HEK293T (cell line): ENCODE measurements around the gene SLC25A48.

ENCODE experiments used
- CTCF ChIA-PET: fragments of 350-600 bp; formaldehyde crosslinking; extraction: SDS; loops from one replicate; lab custom pipeline; 2021; ENCODE audit warnings: antibody characterized with exemption, inconsistent platforms; lab: Yijun Ruan, JAX
- POLR2A ChIA-PET: fragments of 350-600 bp; formaldehyde crosslinking; extraction: SDS; loops from one replicate; lab custom pipeline; 2020; ENCODE audit warnings: antibody characterized with exemption, inconsistent platforms; lab: Yijun Ruan, JAX
- DNase-seq: peaks from one replicate; pipeline ENCODE4 v3.0.0; 2012; ENCODE audit warnings: mixed read lengths; ENCODE audit errors: extremely low spot score
- ARNT ChIP-seq: fragments of 450-650 bp; IDR thresholded peaks from 2 replicates; pipeline ENCODE4 v1.6.1; 2017; ENCODE audit warnings: mild to moderate bottlenecking
- BHLHE40 ChIP-seq: fragments of 450-650 bp; IDR thresholded peaks from 2 replicates; pipeline ENCODE4 v1.6.1; 2016; ENCODE audit warnings: mild to moderate bottlenecking, moderate library complexity, borderline replicate concordance
- CTBP1 ChIP-seq: fragments of 450-650 bp; IDR thresholded peaks from 2 replicates; pipeline ENCODE4 v1.6.1; 2016; ENCODE audit warnings: borderline replicate concordance
- ELF4 ChIP-seq: fragments of 450-650 bp; IDR thresholded peaks from 2 replicates; pipeline ENCODE4 v1.6.1; 2017; ENCODE audit warnings: antibody characterized with exemption
- FOXA1 ChIP-seq: fragments of 450-650 bp; IDR thresholded peaks from 2 replicates; pipeline ENCODE4 v1.6.1; 2016; ENCODE audit warnings: mild to moderate bottlenecking
- FOXK2 ChIP-seq: fragments of 450-650 bp; IDR thresholded peaks from 2 replicates; pipeline ENCODE4 v1.6.1; 2016; ENCODE audit warnings: mild to moderate bottlenecking
- FOXM1 ChIP-seq: fragments of 450-650 bp; IDR thresholded peaks from 2 replicates; pipeline ENCODE4 v1.6.1; 2017; ENCODE audit warnings: mild to moderate bottlenecking, borderline replicate concordance
- HDGF ChIP-seq: fragments of 450-650 bp; IDR thresholded peaks from 2 replicates; pipeline ENCODE4 v1.6.1; 2017; ENCODE audit warnings: antibody characterized with exemption, borderline replicate concordance
- L3MBTL2 ChIP-seq: fragments of 450-650 bp; conservative IDR thresholded peaks from 2 replicates; pipeline ENCODE4 v1.6.1; 2016; ENCODE audit warnings: mild to moderate bottlenecking
- LEF1 ChIP-seq: fragments of 450-650 bp; IDR thresholded peaks from 2 replicates; pipeline ENCODE4 v1.6.1; 2017; ENCODE audit warnings: mild to moderate bottlenecking, borderline replicate concordance
- NFRKB ChIP-seq: fragments of 450-650 bp; IDR thresholded peaks from 2 replicates; pipeline ENCODE4 v1.6.1; 2016; ENCODE audit warnings: mild to moderate bottlenecking, moderate library complexity
- SP1 ChIP-seq: fragments of 450-650 bp; IDR thresholded peaks from 2 replicates; pipeline ENCODE4 v1.6.1; 2017
- SUZ12 ChIP-seq: fragments of 450-650 bp; IDR thresholded peaks from 2 replicates; pipeline ENCODE4 v1.6.1; 2016; ENCODE audit warnings: mild to moderate bottlenecking
- TARDBP ChIP-seq: fragments of 450-650 bp; IDR thresholded peaks from 2 replicates; pipeline ENCODE4 v1.6.1; 2016
- ZNF384 ChIP-seq: fragments of 450-650 bp; IDR thresholded peaks from 2 replicates; pipeline ENCODE4 v1.6.1; 2016
- TF ChIP-seq, protein P1 (sequence below): fragments of 450-650 bp; IDR thresholded peaks from 2 replicates; pipeline ENCODE4 v1.6.1; 2016

SLC25A48 gene

DNA sequence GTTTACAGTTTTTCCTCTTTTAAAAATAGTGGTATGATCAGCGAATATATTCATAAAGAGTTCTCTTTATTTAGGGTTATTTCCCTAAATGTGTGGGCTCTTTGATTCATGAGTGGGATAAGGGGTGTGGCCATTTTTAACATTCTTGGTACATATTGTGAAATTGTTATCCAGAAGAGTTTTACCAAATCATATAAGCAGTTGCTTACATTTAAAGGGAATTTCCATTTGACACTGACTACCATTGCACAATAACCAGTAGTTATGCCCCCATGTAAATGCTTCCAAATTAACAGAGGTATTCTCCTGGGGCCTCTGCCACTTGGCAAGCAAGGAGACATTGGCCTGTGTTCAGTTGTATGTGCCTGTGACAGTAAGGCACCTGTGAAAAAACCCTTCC lies 27.2 kb downstream of the SLC25A48 start:
- no peak for TF ChIP-seq SUZ12
- no peak for TF ChIP-seq SP1
- TF ChIP-seq FOXA1: no peak
- no peak for TF ChIP-seq FOXK2
- no peak for TF ChIP-seq FOXM1
- no peak for TF ChIP-seq HDGF
- ChIA-PET POLR2A (no interaction called here), CTCF (interaction anchor here (0.6 kb wide), 1 partner anchor 301 kb away, joined by 6 read pairs; no protein-coding TSS in a partner anchor)
- DNase-seq: no peak

DNA sequence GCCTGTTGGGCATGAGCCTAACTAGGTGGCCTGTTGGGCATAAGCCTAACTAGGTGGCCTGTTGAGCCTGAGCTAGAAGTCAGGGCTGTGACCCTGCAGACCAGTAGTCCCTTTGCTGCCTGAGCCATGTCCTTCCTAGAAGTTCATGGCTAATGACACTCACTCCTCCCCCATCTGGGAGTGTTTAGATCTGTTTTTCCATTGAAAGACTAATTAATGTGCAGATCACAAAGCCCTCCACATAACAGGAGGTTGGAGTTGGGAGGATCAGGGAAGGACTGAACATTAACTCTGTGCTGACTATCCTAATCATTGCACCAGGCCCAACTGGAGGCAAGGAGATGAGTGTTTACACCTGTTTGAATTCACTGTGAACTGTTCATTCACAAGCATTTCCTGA lies 27.6 kb downstream of the SLC25A48 start:
- POLR2A ChIA-PET: no interaction called here
- DNase-seq: no peak
- TF ChIP-seq LEF1 (no peak), TARDBP (no peak), SP1 (no peak), FOXA1 (no peak), SUZ12 (no peak), ARNT (no peak), NFRKB (no peak)
- TF ChIP-seq, protein P1, sequence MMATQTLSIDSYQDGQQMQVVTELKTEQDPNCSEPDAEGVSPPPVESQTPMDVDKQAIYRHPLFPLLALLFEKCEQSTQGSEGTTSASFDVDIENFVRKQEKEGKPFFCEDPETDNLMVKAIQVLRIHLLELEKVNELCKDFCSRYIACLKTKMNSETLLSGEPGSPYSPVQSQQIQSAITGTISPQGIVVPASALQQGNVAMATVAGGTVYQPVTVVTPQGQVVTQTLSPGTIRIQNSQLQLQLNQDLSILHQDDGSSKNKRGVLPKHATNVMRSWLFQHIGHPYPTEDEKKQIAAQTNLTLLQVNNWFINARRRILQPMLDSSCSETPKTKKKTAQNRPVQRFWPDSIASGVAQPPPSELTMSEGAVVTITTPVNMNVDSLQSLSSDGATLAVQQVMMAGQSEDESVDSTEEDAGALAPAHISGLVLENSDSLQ: no peak
- CTCF ChIA-PET: no interaction called here

DNA sequence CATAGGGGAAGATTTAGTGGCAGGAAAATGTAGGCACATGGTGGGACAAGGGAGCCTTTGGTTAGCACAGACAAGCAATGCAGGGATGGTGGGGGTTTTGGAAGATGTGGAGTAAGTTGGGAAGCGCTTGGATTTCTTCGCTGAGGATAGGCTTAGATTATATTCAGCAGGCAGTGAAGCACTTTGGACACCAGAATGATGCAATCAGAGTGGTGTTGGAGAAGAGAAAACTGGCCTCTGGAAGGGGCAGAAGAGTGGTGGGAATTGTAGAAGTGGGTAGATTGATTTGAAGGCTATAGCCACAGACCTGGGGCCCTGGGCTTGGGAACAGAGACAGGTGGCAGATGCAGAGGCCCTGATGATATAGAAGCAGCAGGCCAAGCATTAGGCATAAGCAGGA lies 28.3 kb downstream of the SLC25A48 start:
- no peak for DNase-seq
- TF ChIP-seq SP1: no peak
- TF ChIP-seq SUZ12: no peak
- TF ChIP-seq ARNT: no peak
- TF ChIP-seq LEF1: no peak
- TF ChIP-seq ZNF384: no peak
- TF ChIP-seq CTBP1: no peak
- no peak for TF ChIP-seq L3MBTL2
- no peak for TF ChIP-seq FOXK2
- CTCF ChIA-PET: no interaction called here
- POLR2A ChIA-PET: no interaction called here

DNA sequence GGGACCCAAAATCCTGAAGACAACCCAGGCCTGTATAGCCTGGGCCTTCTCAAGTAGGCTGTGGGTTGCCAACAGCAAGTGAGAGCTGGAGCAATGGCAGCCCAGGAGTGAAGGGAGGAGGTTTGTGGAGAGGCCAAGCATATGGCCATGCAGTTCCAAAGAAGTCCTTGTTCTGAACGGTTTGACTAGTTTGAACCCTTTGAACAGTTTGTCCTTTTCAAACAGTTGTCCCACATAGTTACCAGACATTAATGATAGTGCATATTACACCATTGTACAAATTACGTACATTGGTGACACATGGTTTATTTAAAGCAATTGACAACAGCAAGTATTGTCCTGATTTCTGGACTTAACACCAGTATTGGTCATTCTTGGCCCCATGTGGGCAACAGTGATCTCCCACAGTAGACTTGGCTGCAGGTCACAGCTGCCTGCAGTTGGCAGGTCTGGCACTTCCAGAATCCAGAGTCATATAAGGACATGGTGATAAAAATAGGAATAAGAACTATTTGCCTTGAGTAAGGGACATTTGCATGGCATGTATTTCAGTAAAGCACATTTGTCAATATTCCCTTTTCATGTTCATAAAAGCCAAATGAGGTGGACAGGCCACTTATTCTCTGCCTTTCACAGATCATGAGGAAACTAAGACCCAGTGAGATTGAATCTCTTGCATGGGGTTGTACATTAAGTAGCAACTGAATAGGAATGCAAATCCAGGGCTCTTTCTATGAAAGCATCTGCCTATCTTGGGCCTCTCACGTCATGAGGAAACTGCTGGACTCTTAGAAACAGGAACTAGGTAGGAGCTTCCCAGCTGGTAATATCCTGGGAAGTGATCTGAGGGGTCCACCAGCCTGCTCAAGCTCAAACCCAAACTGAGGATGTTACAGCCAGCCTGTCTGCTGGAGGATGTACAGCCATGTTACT lies 30.3 kb downstream of the SLC25A48 start:
- ChIA-PET POLR2A (no interaction called here), CTCF (no interaction called here)
- no peak for DNase-seq
- TF ChIP-seq HDGF (no peak), SUZ12 (no peak), FOXK2 (no peak), L3MBTL2 (no peak), ARNT (no peak), CTBP1 (no peak), NFRKB (no peak), LEF1 (no peak), BHLHE40 (no peak), FOXA1 (no peak), ELF4 (no peak), ZNF384 (no peak), FOXM1 (no peak), TARDBP (no peak), SP1 (no peak)
- TF ChIP-seq, protein P1: no peak

DNA sequence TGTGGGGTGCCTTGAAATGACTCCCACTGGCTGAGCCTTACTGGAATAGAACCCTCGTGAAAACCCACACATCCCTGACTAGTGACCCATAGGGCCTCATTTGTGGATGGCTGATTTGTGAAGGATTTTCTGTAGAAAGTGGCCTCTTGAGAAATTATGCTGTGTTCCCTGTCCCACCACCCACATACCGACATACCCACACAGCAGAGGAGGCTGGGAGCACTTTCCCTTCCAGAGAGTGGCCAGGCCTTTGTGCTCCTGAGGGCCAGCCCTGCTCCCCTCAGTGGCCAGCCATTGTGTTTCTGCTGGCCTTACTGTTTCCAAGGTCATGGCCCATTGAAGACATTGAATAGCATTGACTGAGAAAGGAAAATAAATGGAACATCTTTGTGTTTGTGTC lies 31.6 kb downstream of the SLC25A48 start:
- CTCF ChIA-PET: no interaction called here
- POLR2A ChIA-PET: no interaction called here
- no peak for DNase-seq
- TF ChIP-seq NFRKB: no peak
- no peak for TF ChIP-seq ELF4
- TF ChIP-seq FOXK2: no peak
- no peak for TF ChIP-seq TARDBP
- no peak for TF ChIP-seq BHLHE40
- TF ChIP-seq, protein P1: no peak
- TF ChIP-seq ZNF384: no peak
- no peak for TF ChIP-seq HDGF

DNA sequence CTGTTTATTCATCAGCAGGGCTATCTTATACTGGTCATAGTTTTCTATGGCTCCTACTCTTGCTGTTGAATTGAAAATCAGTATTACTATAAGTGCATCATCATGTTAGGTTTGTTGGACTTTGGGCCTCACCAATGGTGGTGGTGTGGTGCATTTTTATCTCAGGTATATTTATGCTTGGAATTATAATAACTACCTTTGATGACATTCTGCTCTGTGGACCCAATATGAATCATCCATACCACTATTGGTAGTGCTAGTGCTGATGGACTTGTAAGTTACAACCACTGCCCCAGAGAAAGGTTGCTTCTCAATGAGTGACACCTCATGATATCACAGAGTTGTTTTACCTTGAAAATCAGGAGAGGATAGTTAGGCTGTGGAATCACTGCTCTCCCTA lies 33.1 kb downstream of the SLC25A48 start:
- TF ChIP-seq ELF4: no peak
- TF ChIP-seq SP1: no peak
- TF ChIP-seq L3MBTL2: no peak
- TF ChIP-seq SUZ12: no peak
- TF ChIP-seq FOXK2: no peak
- TF ChIP-seq FOXA1: no peak
- TF ChIP-seq ARNT: no peak
- no peak for TF ChIP-seq CTBP1
- TF ChIP-seq BHLHE40: no peak
- no peak for TF ChIP-seq LEF1
- TF ChIP-seq ZNF384: no peak
- TF ChIP-seq TARDBP: no peak
- TF ChIP-seq, protein P1: no peak
- TF ChIP-seq NFRKB: no peak
- no peak for TF ChIP-seq HDGF

More for the DNA sequence above, 33.1 kb downstream of the SLC25A48 start:
- CTCF ChIA-PET: interaction anchor here (1.7 kb wide), 1 partner anchor 12 kb away, joined by 5 read pairs; no protein-coding TSS in a partner anchor
- no peak for DNase-seq
- POLR2A ChIA-PET: no interaction called here
